ENCODE measurements around the gene GLB1L.

DNA sequence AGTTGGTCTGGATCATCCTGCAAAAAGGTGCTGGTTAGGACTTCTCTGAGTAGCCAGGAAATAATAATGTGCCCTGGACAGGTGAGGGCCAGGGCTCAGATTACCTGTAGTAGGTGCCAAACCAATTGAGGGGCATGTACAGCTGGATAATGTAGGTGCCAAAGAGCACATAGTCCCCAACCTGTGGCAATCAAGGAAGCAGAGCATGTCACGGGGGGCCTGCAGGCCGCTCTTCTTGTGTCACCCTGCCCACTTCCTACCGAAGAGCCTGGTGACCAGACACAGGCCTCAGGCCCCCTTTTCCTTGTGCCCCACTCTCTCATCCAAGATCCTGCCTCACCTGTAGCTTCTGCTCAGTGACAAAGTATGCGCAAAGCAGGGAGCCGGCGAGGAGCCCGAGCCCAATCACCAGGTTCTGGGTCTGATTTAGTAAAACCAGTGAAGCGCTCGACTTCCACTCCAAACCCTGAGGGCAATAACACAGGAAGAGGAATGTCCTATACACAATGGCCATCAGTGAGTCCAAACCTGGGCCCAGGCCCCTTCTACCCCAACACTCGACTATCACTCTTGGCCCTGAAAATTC, 31.7 kb downstream of the GLB1L start:
- no peak for TF ChIP-seq CTCF (IDR thresholded peaks at IDR 0.05)
- no peak for TF ChIP-seq EZH2 (IDR thresholded peaks at IDR 0.05)
